Measurements from ENCODE around the gene GBF1. TPM values are rescaled to one million over a fixed set of nuclear protein-coding genes. Genes with fewer than 3 reads are reported as not detected.

GBF1 gene
- total and polyA plus RNA-seq, 10 of the 15 experiments (the other 5 are each of a cell fraction or from before 2014, with no cell fraction given) = 0.82 to 42.0 (median 21.8) TPM

- peaks cover 2% of the 10 kb centered on the region for H3K79me2 ChIP-seq (ENCODE audit: control insufficient read depth, insufficient read depth, low read length)
- no TSS peak for BruUV-seq (replicated peaks)
- in situ Hi-C loops (cut with MboI) (no loop called here), intact Hi-C loops (cut with micrococcal nuclease; ENCODE audit: unreplicated experiment) (no loop called here)
- H3K36me3 ChIP-seq (ENCODE audit: control insufficient read depth in 2 of 2, insufficient read depth in 2 of 2, low read length in 1 of 2) = no peaks in the 10 kb centered on the region; a peak in 2 of 4 replicates
- H3K9ac ChIP-seq (ENCODE audit: control insufficient read depth, insufficient read depth, low read length) = no peak overlapping the region
- no peaks in the 10 kb centered on the region for H3K9me3 ChIP-seq (replicated peaks; ENCODE audit: control insufficient read depth, insufficient read depth, low read length)
- TF ChIP-seq KDM1A (IDR thresholded peaks at IDR 0.05; ENCODE audit: borderline replicate concordance) (no peak), EGR1 (IDR thresholded peaks at IDR 0.05; ENCODE audit: borderline replicate concordance in 1 of 2, low read depth in 2 of 2, low read length in 2 of 2) (no peak), EZH2 (IDR thresholded peaks at IDR 0.05; ENCODE audit: borderline replicate concordance, control insufficient read depth, low read depth, low read length) (no peak), ZBED1 (IDR thresholded peaks at IDR 0.05; ENCODE audit: borderline replicate concordance) (no peak), REST (IDR thresholded peaks at IDR 0.05; ENCODE audit: low read depth, low read length) (no peak), SUZ12 (IDR thresholded peaks at IDR 0.05; ENCODE audit: unreplicated experiment) (no peak), YBX1 (IDR thresholded peaks at IDR 0.05) (no peak), ASH2L (IDR thresholded peaks at IDR 0.05; ENCODE audit: borderline replicate concordance, low read depth) (no peak), KAT2A (conservative IDR thresholded peaks at IDR 0.05; ENCODE audit: control insufficient read depth, low read depth, low read length) (no peak), FOXK2 (IDR thresholded peaks at IDR 0.05) (no peak), ATF3 (IDR thresholded peaks at IDR 0.05; ENCODE audit: borderline replicate concordance, extremely low read depth, low read depth, low read length) (no peak), SKIL (IDR thresholded peaks at IDR 0.05; ENCODE audit: low read depth, poor library complexity, severe bottlenecking) (no peak)
- FAIRE-seq = no peak
- no peak overlapping the region for H3K27ac ChIP-seq (ENCODE audit: control insufficient read depth, insufficient read depth)
- POLR2A ChIA-PET = no interaction called here
- H2AFZ ChIP-seq (ENCODE audit: control insufficient read depth, low read depth, low read length) = no peak overlapping the region
- RAD21 ChIA-PET (ENCODE audit: unreplicated experiment) = interaction anchor here (1.7 kb wide), 1 partner anchor 95 kb away, joined by 6 read pairs; no protein-coding TSS in a partner anchor
- DNase-seq (ENCODE audit: low read depth, low spot score) = no peak
- CTCF ChIA-PET = interaction anchor here (0.7 to 1.8 kb wide), 3 partner anchors 28 to 104 kb away, joined by 3 to 8 read pairs (median 4); no protein-coding TSS in a partner anchor
- SMC1A ChIA-PET (ENCODE audit: uncharacterized antibody, unreplicated experiment) = interaction anchor here (1.3 kb wide), 1 partner anchor 15 kb away, joined by 5 read pairs; no protein-coding TSS in a partner anchor
- H3K4me3 ChIP-seq = no peak overlapping the region
- H3K27me3 ChIP-seq (replicated peaks in 1 of 2; ENCODE audit: control insufficient read depth in 2 of 2, insufficient read depth in 2 of 2, low read length in 1 of 2) = no peaks in the 10 kb centered on the region
- no peak overlapping the region for H3K4me2 ChIP-seq (ENCODE audit: control insufficient read depth, insufficient read depth)
- H4K20me1 ChIP-seq (ENCODE audit: control insufficient read depth, insufficient read depth) = no peaks in the 10 kb centered on the region
- no peak for ATAC-seq
- H3K4me1 ChIP-seq (ENCODE audit: control insufficient read depth, insufficient read depth, low read length) = peaks cover 4% of the 10 kb centered on the region; the same call in 1 of the 2 replicates
- 81% methylated on average over 3 of the region's 3 CpGs for WGBS (ENCODE audit: insufficient coverage, insufficient replicate concordance, low lambda C conversion rate, missing lambda C conversion rate)
Measured at GRCh38 chr10:102324061-102324460, 78.7 kb downstream of the GBF1 start.

All from GM12878 (cell line).